Esophagus squamous epithelium (tissue), 5 donors: Measurements from ENCODE around the gene CNTNAP4. TPM values are rescaled to one million over a fixed set of nuclear protein-coding genes. Genes with fewer than 3 reads are reported as not detected.

Experiments used
- DNase-seq: peaks from one replicate; lab custom pipeline; 2025; lab: John Stamatoyannopoulos, UW
- H3K27ac ChIP-seq, 4 donors: fragments of 200-600 bp; sonication (generic); one replicate each; pipeline ENCODE4 v1.5.1; 2016 to 2019; ENCODE audit warnings: mild to moderate bottlenecking in 1 of 4
- H3K27me3 ChIP-seq, 4 donors: fragments of 200-600 bp; sonication (generic); 1 replicate in 3 of 4; 2 replicates in 1 of 4; pipeline versions ENCODE4 v1.5.1 to v1.6.0; 2017 to 2021; ENCODE audit warnings: antibody characterized with exemption in 1 of 4
- H3K36me3 ChIP-seq, 3 donors: fragments of 200-600 bp; sonication (generic); one replicate each; pipeline ENCODE4 v1.5.1; 2016 to 2019
- H3K4me1 ChIP-seq, 3 donors: fragments of 200-600 bp; sonication (generic); one replicate each; pipeline ENCODE4 v1.5.1; 2017 to 2019
- H3K4me3 ChIP-seq, 4 donors: fragments of 200-600 bp; sonication (generic); 1 replicate in 3 of 4; 2 replicates in 1 of 4; pipeline ENCODE4 v1.5.1; 2016 to 2019; ENCODE audit warnings: mild to moderate bottlenecking in 2 of 4, moderate library complexity in 1 of 4
- H3K9me3 ChIP-seq, 3 donors: fragments of 200-600 bp; sonication (generic); one replicate each; pipeline ENCODE4 v1.5.1; 2016 to 2019
- CTCF ChIP-seq, 6 experiments: fragments of 450-650 bp in 4 of 6; fragments of 200-600 bp in 2 of 6; sonication (generic) in 2 of 6; IDR thresholded peaks; one replicate each; pipeline ENCODE4 v1.5.1; 2016 to 2019; ENCODE audit warnings: antibody characterized with exemption in 6 of 6, mild to moderate bottlenecking in 4 of 6, moderate library complexity in 4 of 6
- POLR2A ChIP-seq, 4 donors: fragments of 450-650 bp; IDR thresholded peaks; one replicate each; pipeline ENCODE4 v1.6.1; 2017; ENCODE audit warnings: antibody characterized with exemption in 4 of 4, mild to moderate bottlenecking in 4 of 4, moderate library complexity in 3 of 4
- WGBS, 2 donors: methylation state at CpG; one replicate each; pipeline ENCODE4 v1.1.5; 2018; 5-methylcytosine and 5-hydroxymethylcytosine counted together
- intact Hi-C: fragments of 100-400 bp; cut with DNase I; formaldehyde crosslinking; loops from one replicate; pipeline ENCODE4 v1.15.0; 2022
- small RNA-seq, 4 donors: library from RNA; depleted of rRNA; stranded (forward); fragments of <200 nt; gene quantifications; one replicate each; pipeline ENCODE3, GENCODE V24; 2016
- total RNA-seq, 4 donors: library from RNA; depleted of rRNA; stranded (reverse); fragments of >200 nt; gene quantifications; one replicate each; pipeline ENCODE4 v1.1.0, GENCODE V29; 2016
- donor health status: DM: yes; HTN: yes; CAD: no.

Gene CNTNAP4
- total RNA-seq, 4 donors from 2014 or later: not detected

DNA sequence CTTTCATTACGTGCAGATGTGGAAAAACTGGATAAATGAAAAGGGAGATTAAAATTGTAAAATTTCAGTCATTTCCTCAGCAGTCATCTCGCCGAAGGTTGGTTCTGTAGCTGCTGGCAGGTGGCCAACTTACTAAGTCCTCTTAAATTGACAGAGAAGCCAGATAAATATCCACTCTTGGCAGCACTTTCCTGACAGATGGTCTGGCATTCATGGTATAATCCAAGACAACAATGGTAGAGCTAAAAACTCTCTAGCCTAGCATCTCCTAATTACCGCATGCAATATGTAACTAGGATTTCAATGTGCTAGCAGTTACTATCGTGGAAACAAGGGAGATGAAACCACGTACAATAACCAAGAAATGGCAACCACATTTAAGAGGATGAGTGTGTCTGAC, 306.3 kb downstream of the CNTNAP4 start:
- peaks cover 0 to 4% (median 0%) of the 10 kb centered on the region in 3 donors for H3K4me1 ChIP-seq
- 9 to 12% methylated on average over 6 of the region's 6 CpGs for WGBS, 2 donors
- no peaks in the 10 kb centered on the region for H3K36me3 ChIP-seq
- no peaks in the 10 kb centered on the region for H3K27me3 ChIP-seq
- DNase-seq: no peak
- no peaks in the 10 kb centered on the region for H3K9me3 ChIP-seq
- intact Hi-C loops: no loop called here
- no peak overlapping the region for H3K27ac ChIP-seq
- H3K4me3 ChIP-seq: no peak overlapping the region
- TF ChIP-seq CTCF (IDR thresholded peaks at IDR 0.05): no peak
- TF ChIP-seq POLR2A (IDR thresholded peaks at IDR 0.05): no peak

DNA sequence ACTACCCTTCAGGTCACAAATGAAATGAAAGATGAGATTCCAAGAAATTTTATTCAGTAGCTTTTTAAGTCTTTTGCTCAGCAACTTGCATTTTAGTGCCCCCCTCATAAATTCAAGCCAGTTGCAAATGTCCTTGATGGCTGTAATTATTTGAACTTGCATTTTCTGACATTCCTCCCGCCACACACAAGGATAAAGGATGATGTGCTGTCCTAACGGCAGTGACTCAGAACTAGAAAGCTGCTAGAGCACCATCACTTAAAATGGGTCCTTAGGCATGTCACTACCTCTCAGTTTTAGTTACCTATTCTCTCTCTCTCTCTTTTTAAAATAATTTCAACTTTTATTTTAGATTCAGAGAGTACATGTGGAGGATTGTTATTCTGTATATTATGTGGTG, 306.7 kb downstream of the CNTNAP4 start:
- no peak for TF ChIP-seq POLR2A (IDR thresholded peaks at IDR 0.05)
- TF ChIP-seq CTCF (IDR thresholded peaks at IDR 0.05): no peak
- no peak overlapping the region for H3K4me3 ChIP-seq
- no peaks in the 10 kb centered on the region for H3K36me3 ChIP-seq
- no peaks in the 10 kb centered on the region for H3K27me3 ChIP-seq
- WGBS, 2 donors: 28 to 42% methylated on average over 2 of the region's 2 CpGs
- DNase-seq: no peak
- H3K27ac ChIP-seq: no peak overlapping the region
- intact Hi-C loops: no loop called here
- H3K4me1 ChIP-seq: peaks cover 0 to 4% (median 0%) of the 10 kb centered on the region in 3 donors
- H3K9me3 ChIP-seq: no peaks in the 10 kb centered on the region

GRCh38 chr16:76598498-76598897, 321.3 kb downstream of the CNTNAP4 start:
- Histone ChIP-seq H3K27ac (no peak overlapping the region), H3K4me3 (no peak overlapping the region), H3K27me3 (no peaks in the 10 kb centered on the region), H3K36me3 (no peaks in the 10 kb centered on the region), H3K4me1 (no peaks in the 10 kb centered on the region), H3K9me3 (no peaks in the 10 kb centered on the region)
- TF ChIP-seq CTCF (IDR thresholded peaks at IDR 0.05): no peak
- no peak for TF ChIP-seq POLR2A (IDR thresholded peaks at IDR 0.05)
- 82 to 84% methylated on average over 7 of the region's 7 CpGs for WGBS, 2 donors
- no peak for DNase-seq
- intact Hi-C loops: no loop called here

GRCh38 chr16:76607317-76607716, 330.1 kb downstream of the CNTNAP4 start:
- Histone ChIP-seq H3K27me3 (no peaks in the 10 kb centered on the region), H3K4me3 (no peak overlapping the region), H3K4me1 (no peaks in the 10 kb centered on the region), H3K9me3 (no peaks in the 10 kb centered on the region), H3K36me3 (no peaks in the 10 kb centered on the region), H3K27ac (no peak overlapping the region)
- intact Hi-C loops: no loop called here
- 65 to 82% methylated on average over 1 of the region's 4 CpGs for WGBS, 2 donors
- no peak for DNase-seq
- no peak for TF ChIP-seq POLR2A (IDR thresholded peaks at IDR 0.05)
- TF ChIP-seq CTCF (IDR thresholded peaks at IDR 0.05): no peak

Small RNA genes within 50 kb of the gene (small RNA-seq; reads per million reads assigned to genes)
- gene RF00133 (0 reads per million in 4 donors), gene RN7SKP233 (0 reads per million in 4 donors)
